Retinal pigment epithelial cell (primary cell): ENCODE data around the gene KRT72.

ENCODE experiments used
- DNase-seq: peaks from one replicate; pipeline ENCODE4 v3.0.0-alpha.2; 2010; ENCODE audit warnings: low read depth
- H3K4me3 ChIP-seq: 2 replicates; pipeline ENCODE4 v1.5.1; 2011; ENCODE audit warnings: mild to moderate bottlenecking, low read length, control low read depth, moderate library complexity
- TF ChIP-seq, protein P1 (sequence below): conservative IDR thresholded peaks from 2 replicates; pipeline ENCODE4 v1.5.1; 2011; ENCODE audit warnings: low read depth, low read length, control low read depth, inconsistent platforms

The KRT72 gene

DNA sequence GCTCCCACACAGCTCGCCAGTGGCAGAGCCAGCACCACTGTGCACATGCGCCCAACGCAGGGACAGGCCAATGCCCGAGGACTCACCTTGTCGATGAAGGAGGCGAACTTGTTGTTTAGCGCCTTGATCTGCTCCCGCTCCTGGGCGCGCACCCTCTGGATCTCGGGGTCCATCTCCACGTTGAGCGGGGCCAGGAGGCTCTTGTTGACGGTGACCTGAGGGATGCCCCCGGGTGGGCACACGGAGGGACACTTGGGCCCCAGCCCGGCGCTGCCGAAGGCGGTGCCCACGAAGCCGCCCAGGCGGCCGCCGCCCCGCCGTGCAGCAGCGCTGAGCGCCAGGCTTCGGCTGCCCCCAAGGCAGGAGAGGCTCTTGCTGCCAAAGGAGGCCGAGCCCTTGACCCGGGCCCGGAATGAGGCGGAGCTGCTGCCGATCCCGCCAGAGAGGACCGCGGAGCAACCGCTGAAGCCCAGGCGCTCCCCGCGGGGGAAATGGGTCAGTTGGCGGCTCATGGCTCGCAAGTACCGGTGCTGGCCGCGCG lies at the start of gene KRT72:
Gene KRT72, minus strand, starts transcription at position 523 of the 541 bp plus-strand sequence. Its CDS starts 11 bp downstream, at position 512.
- H3K4me3 ChIP-seq: no peak within 1 kb of the TSS
- no peak for DNase-seq
- TF ChIP-seq, protein P1, sequence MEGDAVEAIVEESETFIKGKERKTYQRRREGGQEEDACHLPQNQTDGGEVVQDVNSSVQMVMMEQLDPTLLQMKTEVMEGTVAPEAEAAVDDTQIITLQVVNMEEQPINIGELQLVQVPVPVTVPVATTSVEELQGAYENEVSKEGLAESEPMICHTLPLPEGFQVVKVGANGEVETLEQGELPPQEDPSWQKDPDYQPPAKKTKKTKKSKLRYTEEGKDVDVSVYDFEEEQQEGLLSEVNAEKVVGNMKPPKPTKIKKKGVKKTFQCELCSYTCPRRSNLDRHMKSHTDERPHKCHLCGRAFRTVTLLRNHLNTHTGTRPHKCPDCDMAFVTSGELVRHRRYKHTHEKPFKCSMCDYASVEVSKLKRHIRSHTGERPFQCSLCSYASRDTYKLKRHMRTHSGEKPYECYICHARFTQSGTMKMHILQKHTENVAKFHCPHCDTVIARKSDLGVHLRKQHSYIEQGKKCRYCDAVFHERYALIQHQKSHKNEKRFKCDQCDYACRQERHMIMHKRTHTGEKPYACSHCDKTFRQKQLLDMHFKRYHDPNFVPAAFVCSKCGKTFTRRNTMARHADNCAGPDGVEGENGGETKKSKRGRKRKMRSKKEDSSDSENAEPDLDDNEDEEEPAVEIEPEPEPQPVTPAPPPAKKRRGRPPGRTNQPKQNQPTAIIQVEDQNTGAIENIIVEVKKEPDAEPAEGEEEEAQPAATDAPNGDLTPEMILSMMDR: no peak

DNA sequence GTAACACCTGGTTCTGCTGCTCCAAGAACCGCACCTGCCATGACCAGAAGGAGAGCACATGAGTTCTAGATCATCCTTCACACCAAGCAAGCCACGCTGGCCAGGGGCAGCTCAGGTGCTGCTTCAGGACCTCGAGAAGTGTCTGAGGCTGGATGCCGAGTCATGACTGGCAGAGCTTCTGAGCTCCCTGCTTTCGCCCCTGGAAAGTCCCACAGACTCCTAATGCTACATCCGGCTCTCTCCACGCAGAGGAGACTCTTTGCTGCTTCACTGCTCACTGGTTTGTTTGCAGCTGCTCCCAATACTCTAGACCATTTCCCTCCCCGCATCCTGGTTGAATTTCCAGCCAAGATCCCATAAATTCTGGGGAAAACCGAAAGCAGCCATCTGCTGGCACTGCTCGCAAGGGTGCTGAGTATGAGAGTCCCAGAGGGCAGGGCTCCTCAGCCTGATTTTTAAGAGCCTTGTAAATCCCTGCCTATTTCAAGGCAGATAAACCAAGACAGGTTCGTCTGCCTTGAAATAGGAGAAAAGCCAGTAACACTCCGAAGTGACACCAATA lies 49.3 kb upstream of the KRT72 start:
- TF ChIP-seq, protein P1: no peak
- no peak overlapping the region for H3K4me3 ChIP-seq

DNA sequence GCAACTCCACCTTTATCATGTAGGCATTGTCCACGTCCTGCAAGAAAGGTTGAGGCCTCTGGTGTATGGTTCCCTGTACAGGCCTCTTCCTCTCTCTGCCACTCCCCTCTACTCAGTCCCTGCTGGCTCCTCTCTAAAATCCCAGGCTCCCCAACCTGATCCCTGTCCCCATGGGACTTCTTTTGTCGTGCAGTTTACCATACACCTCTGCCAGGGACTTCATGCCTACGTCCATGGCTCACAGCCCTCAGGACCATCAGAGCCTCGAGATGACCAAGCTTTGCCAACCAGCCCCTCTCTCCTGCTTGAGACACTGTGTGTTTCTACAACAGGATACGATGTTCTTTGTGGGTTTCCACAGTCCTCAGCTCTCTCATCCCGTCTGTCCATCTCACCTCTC lies 47.8 kb upstream of the KRT72 start:
- TF ChIP-seq, protein P1: no peak
- DNase-seq: no peak
- no peak overlapping the region for H3K4me3 ChIP-seq

More for the DNA sequence above, 49.3 kb upstream of the KRT72 start:
- no peak for DNase-seq

DNA sequence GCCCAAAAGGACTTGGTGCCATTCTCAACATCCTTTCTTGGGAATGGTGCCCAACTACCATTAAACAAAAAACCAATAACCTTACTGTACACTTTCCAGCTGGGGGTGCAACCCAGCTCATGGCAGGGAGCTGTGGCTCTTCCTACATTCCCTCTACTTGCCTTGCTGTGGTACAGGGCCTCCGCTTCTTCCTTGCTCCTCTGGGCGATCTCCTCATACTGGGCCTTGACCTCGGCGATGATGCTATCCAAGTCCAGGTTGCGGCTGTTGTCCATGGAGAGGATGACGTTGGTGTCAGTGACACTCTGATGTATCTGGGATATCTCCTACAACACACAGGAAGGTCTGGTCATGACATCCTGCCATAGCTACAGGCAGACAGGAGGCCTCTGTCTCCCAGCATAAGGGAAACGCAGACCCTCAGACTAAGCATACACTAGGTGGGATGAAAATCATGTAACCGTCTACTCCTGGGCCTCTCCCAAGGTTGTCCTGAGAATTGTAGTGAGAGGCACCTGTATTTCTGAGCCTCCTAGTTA lies 46.8 kb upstream of the KRT72 start:
- DNase-seq: no peak
- H3K4me3 ChIP-seq: no peak overlapping the region
- TF ChIP-seq, protein P1: no peak

DNA sequence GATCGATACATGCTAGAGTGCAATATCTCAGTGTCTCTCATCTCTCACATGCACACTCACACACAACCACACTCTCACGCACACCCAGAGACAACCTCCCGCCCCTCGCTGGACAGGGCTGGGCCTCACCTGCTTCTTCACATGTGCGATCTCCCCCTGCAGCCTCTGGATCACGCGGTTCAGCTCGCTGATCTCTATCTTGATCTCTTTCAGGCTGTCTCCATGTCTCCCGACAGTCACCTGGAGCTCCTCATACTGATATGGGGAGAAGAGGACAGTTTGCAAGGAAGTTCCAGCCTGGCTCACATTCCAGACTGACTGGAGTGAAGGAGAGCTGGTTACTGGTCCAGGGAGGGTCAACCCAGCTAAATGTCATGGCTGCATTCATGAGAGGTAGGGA lies 46.3 kb upstream of the KRT72 start:
- no peak for DNase-seq
- no peak overlapping the region for H3K4me3 ChIP-seq
- TF ChIP-seq, protein P1: no peak

DNA sequence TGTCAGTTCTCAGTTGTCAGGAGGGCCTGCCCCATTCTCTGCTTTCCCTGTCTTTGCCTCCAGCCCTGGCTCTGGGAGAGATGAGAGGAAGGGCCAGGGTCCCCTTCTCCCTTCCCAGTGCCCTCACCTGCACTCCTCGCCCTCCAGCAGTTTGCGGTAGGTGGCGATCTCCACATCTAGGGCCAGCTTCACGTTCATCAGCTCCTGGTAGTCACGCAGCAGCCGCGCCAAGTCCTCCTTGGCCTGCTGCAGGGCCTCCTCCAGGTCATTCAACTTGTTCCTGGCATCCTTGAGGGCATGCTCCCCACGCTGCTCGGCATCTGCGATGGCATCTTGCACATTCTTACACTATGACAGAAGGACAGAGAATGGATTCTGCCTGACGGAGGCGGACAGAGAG lies 45.4 kb upstream of the KRT72 start:
- no peak overlapping the region for H3K4me3 ChIP-seq
- TF ChIP-seq, protein P1: no peak
- DNase-seq: no peak

DNA sequence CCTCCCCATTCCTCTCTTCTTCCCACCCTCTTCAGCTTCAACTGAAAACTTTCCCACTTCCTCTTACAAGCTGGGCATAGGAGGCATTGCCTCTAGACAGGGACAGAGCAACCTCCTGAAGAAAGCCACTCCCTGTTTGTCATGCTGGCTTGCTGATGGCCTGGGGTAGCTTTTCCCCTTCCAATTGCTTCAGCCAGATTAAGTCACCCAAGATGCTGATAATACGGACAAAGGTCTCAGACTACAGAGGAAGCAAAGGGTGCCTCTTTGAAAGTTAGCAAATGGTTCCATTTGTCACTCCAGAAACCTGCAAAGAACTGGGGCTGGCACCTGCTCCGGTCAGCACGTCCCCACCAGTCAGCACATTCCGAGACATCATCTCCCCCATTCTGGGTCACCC lies 44.7 kb upstream of the KRT72 start:
- TF ChIP-seq, protein P1: no peak
- no peak overlapping the region for H3K4me3 ChIP-seq
- DNase-seq: no peak
